Panc1 (cell line): Measurements from ENCODE around the gene MYRIP.

Source experiments
- POLR2AphosphoS5 ChIP-seq: IDR thresholded peaks from 2 replicates; pipeline ENCODE4 v1.6.1; 2012; ENCODE audit warnings: mild to moderate bottlenecking, low read depth, low read length, moderate library complexity
- TF ChIP-seq, protein P1 (sequence below): fragments of 450-650 bp; IDR thresholded peaks from 2 replicates; pipeline ENCODE4 v1.5.1; 2017; ENCODE audit warnings: mild to moderate bottlenecking

DNA sequence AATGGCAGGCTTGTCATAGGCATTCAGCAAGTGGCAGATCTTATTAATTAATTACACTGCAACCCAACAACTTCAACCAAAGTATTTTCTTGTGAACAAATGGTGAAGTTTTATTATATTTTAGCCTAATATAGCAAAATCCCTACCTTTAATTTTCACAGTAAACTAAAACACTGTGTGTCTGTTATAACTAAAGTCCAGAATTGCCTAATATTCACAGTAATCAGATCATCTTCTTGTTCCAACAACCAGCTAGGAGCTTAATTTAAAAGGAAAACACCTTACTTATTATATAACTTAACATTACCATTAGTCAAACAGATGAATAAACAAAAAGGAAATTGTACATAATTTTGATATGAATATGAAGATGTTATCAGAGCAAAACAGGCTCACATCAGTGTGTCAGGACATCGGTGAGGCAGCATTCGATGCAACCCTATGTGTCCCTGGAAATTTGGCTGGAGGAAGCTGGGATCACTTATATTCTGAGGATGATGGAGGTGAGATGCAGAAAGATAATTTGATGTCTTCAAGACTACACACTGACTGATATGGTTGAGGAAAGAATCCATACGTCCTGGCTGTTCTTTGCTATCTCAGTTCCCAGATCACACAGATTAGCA lies 310.8 kb downstream of the MYRIP start:
- TF ChIP-seq, protein P1, sequence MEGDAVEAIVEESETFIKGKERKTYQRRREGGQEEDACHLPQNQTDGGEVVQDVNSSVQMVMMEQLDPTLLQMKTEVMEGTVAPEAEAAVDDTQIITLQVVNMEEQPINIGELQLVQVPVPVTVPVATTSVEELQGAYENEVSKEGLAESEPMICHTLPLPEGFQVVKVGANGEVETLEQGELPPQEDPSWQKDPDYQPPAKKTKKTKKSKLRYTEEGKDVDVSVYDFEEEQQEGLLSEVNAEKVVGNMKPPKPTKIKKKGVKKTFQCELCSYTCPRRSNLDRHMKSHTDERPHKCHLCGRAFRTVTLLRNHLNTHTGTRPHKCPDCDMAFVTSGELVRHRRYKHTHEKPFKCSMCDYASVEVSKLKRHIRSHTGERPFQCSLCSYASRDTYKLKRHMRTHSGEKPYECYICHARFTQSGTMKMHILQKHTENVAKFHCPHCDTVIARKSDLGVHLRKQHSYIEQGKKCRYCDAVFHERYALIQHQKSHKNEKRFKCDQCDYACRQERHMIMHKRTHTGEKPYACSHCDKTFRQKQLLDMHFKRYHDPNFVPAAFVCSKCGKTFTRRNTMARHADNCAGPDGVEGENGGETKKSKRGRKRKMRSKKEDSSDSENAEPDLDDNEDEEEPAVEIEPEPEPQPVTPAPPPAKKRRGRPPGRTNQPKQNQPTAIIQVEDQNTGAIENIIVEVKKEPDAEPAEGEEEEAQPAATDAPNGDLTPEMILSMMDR = no peak
- no peak for TF ChIP-seq POLR2AphosphoS5
